Measurements from ENCODE around the gene ANKRD33. TPM values are rescaled to one million over a fixed set of nuclear protein-coding genes. Genes with fewer than 3 reads are reported as not detected.

The ANKRD33 gene
- total RNA-seq, 1 experiment from 2014 or later = not detected

DNA sequence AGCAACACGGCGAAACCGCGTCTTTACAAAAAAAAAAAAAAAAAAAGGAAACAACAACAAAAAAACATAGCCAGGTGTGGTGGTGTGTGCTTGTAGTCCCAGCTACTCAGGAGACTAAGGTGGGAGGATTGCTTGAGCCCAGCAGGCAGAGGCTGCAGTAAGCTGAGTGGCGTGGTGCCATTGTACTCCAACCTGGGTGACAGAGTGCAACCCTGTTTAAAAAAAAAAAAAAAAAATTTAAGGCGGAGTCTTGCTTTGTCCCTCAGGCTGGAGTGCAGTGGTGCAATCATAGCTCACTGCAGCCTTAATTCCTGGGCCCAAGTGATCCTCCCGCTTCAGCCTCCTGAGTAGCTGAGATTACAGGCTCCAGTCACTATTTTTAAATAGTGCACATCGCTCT lies 21.1 kb upstream of the ANKRD33 start:
- ATAC-seq (no peak), DNase-seq (no peak)
- H3K27ac ChIP-seq (ENCODE audit: low read length) = no peak overlapping the region
- H3K79me2 ChIP-seq (ENCODE audit: low read length) = no peaks in the 10 kb centered on the region
- no peak overlapping the region for H2AFZ ChIP-seq (ENCODE audit: low read length)
- no TSS peak for BruUV-seq (replicated peaks)
- H3K27me3 ChIP-seq (ENCODE audit: low read length) = no peaks in the 10 kb centered on the region
- no peak overlapping the region for H3K4me2 ChIP-seq (ENCODE audit: low read length)
- no peaks in the 10 kb centered on the region for H3K4me1 ChIP-seq (ENCODE audit: insufficient read depth, low read length)
- no peaks in the 10 kb centered on the region for H3K9me2 ChIP-seq (replicated peaks; ENCODE audit: low read length)
- H3K9ac ChIP-seq (ENCODE audit: low read length) = no peak overlapping the region
- no peaks in the 10 kb centered on the region for H3K9me3 ChIP-seq (ENCODE audit: low read length)
- intact Hi-C loops (cut with micrococcal nuclease) = no loop called here
- H3K4me3 ChIP-seq (ENCODE audit: low read length) = no peak overlapping the region
- no peaks in the 10 kb centered on the region for H3F3A ChIP-seq (ENCODE audit: low read length, unreplicated experiment)
- H3K36me3 ChIP-seq (ENCODE audit: low read depth, low read length) = no peaks in the 10 kb centered on the region
- POLR2A ChIA-PET (ENCODE audit: unreplicated experiment) = interaction anchor here (0.6 kb wide), 2 partner anchors 35 to 185 kb away, joined by 3 to 5 read pairs; no protein-coding TSS in a partner anchor
- CTCF ChIA-PET = interaction anchor here (0.6 kb wide), 1 partner anchor 9 kb away, joined by 3 read pairs; no protein-coding TSS in a partner anchor
- TF ChIP-seq EZH2 (IDR thresholded peaks at IDR 0.05; ENCODE audit: low read length, unreplicated experiment) = no peak
- no peak for TF ChIP-seq EZH2phosphoT487 (IDR thresholded peaks at IDR 0.05; ENCODE audit: borderline replicate concordance, low read length)
- TF ChIP-seq, protein P1, sequence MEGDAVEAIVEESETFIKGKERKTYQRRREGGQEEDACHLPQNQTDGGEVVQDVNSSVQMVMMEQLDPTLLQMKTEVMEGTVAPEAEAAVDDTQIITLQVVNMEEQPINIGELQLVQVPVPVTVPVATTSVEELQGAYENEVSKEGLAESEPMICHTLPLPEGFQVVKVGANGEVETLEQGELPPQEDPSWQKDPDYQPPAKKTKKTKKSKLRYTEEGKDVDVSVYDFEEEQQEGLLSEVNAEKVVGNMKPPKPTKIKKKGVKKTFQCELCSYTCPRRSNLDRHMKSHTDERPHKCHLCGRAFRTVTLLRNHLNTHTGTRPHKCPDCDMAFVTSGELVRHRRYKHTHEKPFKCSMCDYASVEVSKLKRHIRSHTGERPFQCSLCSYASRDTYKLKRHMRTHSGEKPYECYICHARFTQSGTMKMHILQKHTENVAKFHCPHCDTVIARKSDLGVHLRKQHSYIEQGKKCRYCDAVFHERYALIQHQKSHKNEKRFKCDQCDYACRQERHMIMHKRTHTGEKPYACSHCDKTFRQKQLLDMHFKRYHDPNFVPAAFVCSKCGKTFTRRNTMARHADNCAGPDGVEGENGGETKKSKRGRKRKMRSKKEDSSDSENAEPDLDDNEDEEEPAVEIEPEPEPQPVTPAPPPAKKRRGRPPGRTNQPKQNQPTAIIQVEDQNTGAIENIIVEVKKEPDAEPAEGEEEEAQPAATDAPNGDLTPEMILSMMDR (conservative IDR thresholded peaks at IDR 0.05; ENCODE audit: low read depth, low read length) = no peak
- H4K20me1 ChIP-seq (ENCODE audit: low read length) = no peaks in the 10 kb centered on the region

DNA sequence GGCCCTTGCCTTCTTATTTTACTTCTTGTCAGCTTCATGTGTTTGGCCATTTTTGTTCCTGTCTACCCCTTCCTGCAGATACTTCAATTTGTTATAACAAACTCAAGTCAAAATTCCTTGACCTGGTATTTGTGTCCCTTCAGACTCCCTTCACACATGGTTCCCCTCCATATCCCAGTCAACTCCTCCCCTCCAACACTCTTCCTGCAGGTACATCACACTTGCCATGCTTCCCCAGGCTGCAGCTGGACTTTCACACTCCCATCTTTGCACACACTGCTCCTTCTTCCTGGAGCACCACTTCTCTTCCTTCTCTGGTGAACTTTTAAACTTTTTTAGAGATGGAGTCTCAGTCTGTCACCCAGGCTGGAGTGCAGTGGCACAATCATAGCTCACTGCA lies 20.5 kb upstream of the ANKRD33 start:
- no peak overlapping the region for H3K27ac ChIP-seq (ENCODE audit: low read length)
- no peak overlapping the region for H2AFZ ChIP-seq (ENCODE audit: low read length)
- no peaks in the 10 kb centered on the region for H4K20me1 ChIP-seq (ENCODE audit: low read length)
- H3K9ac ChIP-seq (ENCODE audit: low read length) = no peak overlapping the region
- ChIA-PET POLR2A (ENCODE audit: unreplicated experiment) (interaction anchor here (0.6 kb wide), 1 partner anchor 36 kb away, joined by 5 read pairs; no protein-coding TSS in a partner anchor), CTCF (interaction anchor here (0.6 kb wide), 1 partner anchor 8 kb away, joined by 3 read pairs; no protein-coding TSS in a partner anchor)
- H3K4me2 ChIP-seq (ENCODE audit: low read length) = no peak overlapping the region
- TF ChIP-seq EZH2 (IDR thresholded peaks at IDR 0.05; ENCODE audit: low read length, unreplicated experiment) (no peak), EZH2phosphoT487 (IDR thresholded peaks at IDR 0.05; ENCODE audit: borderline replicate concordance, low read length) (no peak)
- TF ChIP-seq, protein P1 (conservative IDR thresholded peaks at IDR 0.05; ENCODE audit: low read depth, low read length) = no peak
- H3K36me3 ChIP-seq (ENCODE audit: low read depth, low read length) = no peaks in the 10 kb centered on the region
- no peaks in the 10 kb centered on the region for H3K79me2 ChIP-seq (ENCODE audit: low read length)
- no peak overlapping the region for H3K4me3 ChIP-seq (ENCODE audit: low read length)
- no peaks in the 10 kb centered on the region for H3K4me1 ChIP-seq (ENCODE audit: insufficient read depth, low read length)
- H3K27me3 ChIP-seq (ENCODE audit: low read length) = no peaks in the 10 kb centered on the region
- DNase-seq = no peak
- H3F3A ChIP-seq (ENCODE audit: low read length, unreplicated experiment) = no peaks in the 10 kb centered on the region
- intact Hi-C loops (cut with micrococcal nuclease) = no loop called here
- no peaks in the 10 kb centered on the region for H3K9me2 ChIP-seq (replicated peaks; ENCODE audit: low read length)
- BruUV-seq (replicated peaks) = no TSS peak
- no peaks in the 10 kb centered on the region for H3K9me3 ChIP-seq (ENCODE audit: low read length)
- no peak for ATAC-seq

DNA sequence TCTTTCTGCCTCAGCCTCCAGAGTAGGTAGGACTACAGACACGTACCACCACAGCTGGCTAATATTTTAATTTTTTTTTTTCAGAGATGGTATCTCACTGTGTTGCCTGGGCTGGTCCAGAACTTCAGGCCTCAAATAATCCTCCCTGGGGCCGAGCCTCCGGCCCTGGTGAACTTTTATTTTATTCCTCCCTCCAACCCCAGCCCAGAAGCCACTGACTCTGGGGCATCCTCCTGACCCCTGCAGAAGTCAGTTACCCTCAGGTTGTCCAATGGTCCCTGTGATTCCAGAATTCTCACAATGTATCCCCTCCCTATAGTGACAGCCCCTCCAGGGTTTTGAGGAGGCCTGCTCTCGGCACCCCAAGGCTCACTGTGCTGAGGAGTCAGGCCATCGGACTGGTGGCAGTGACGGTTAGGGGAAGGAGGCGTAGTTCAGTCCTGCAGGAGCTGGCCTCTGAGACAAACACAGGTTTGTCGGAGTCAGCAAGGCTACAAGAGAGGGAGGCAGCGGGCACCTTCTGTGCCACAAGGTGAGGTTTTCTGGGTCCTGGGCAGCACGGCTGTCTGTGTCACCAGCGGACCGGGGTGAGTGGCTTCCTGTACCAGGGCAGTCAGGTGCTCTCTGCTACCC lies 20.0 kb upstream of the ANKRD33 start:
- POLR2A ChIA-PET (ENCODE audit: unreplicated experiment) = no interaction called here
- BruUV-seq (replicated peaks) = no TSS peak
- no peak overlapping the region for H3K4me3 ChIP-seq (ENCODE audit: low read length)

More for the DNA sequence above, 20.0 kb upstream of the ANKRD33 start:
- TF ChIP-seq, protein P1 (conservative IDR thresholded peaks at IDR 0.05; ENCODE audit: low read depth, low read length) = no peak
- TF ChIP-seq EZH2 (IDR thresholded peaks at IDR 0.05; ENCODE audit: low read length, unreplicated experiment) (no peak), EZH2phosphoT487 (IDR thresholded peaks at IDR 0.05; ENCODE audit: borderline replicate concordance, low read length) (no peak)
- Histone ChIP-seq H3K9ac (ENCODE audit: low read length) (no peak overlapping the region), H3K27ac (ENCODE audit: low read length) (no peak overlapping the region), H2AFZ (ENCODE audit: low read length) (no peak overlapping the region), H3K9me2 (replicated peaks; ENCODE audit: low read length) (no peaks in the 10 kb centered on the region), H3K79me2 (ENCODE audit: low read length) (no peaks in the 10 kb centered on the region), H3K4me1 (ENCODE audit: insufficient read depth, low read length) (no peaks in the 10 kb centered on the region), H3K9me3 (ENCODE audit: low read length) (no peaks in the 10 kb centered on the region), H4K20me1 (ENCODE audit: low read length) (no peaks in the 10 kb centered on the region), H3K4me2 (ENCODE audit: low read length) (no peak overlapping the region), H3K27me3 (ENCODE audit: low read length) (no peaks in the 10 kb centered on the region), H3K36me3 (ENCODE audit: low read depth, low read length) (no peaks in the 10 kb centered on the region), H3F3A (ENCODE audit: low read length, unreplicated experiment) (no peaks in the 10 kb centered on the region)
- intact Hi-C loops (cut with micrococcal nuclease) = no loop called here
- CTCF ChIA-PET = no interaction called here
- ATAC-seq (no peak), DNase-seq (no peak)
